Muscle layer of duodenum (tissue), 2 donors: ENCODE results near the gene SLC25A51.

Experiments used
- H3K27ac ChIP-seq: one replicate; pipeline ENCODE4 v1.7.0; 2013; ENCODE audit warnings: mild to moderate bottlenecking, low read length
- H3K27me3 ChIP-seq: one replicate; pipeline ENCODE4 v1.7.0; 2013; ENCODE audit warnings: low read depth, mild to moderate bottlenecking, control low read depth, low read length
- H3K36me3 ChIP-seq, 2 donors: one replicate each; pipeline ENCODE4 v1.7.0; 2013; ENCODE audit warnings: low read length in 2 of 2, control low read depth in 1 of 2, mild to moderate bottlenecking in 1 of 2; ENCODE audit not compliant: insufficient read depth in 2 of 2, control insufficient read depth in 1 of 2
- H3K4me1 ChIP-seq, 2 donors: one replicate each; pipeline ENCODE4 v1.7.0; 2013; ENCODE audit warnings: low read length in 2 of 2, mild to moderate bottlenecking in 2 of 2, control low read depth in 1 of 2, moderate library complexity in 1 of 2; ENCODE audit not compliant: insufficient read depth in 2 of 2, control insufficient read depth in 1 of 2
- H3K4me3 ChIP-seq, 2 donors: one replicate each; pipeline ENCODE4 v1.7.0; 2013; ENCODE audit warnings: low read length in 2 of 2, low read depth in 1 of 2, mild to moderate bottlenecking in 1 of 2
- H3K9me3 ChIP-seq, 2 donors: one replicate each; pipeline ENCODE4 v1.7.0; 2013; ENCODE audit warnings: low read length in 2 of 2, control low read depth in 1 of 2, mild to moderate bottlenecking in 1 of 2; ENCODE audit not compliant: control insufficient read depth in 1 of 2
- donor health status: healthy.

Gene SLC25A51

DNA sequence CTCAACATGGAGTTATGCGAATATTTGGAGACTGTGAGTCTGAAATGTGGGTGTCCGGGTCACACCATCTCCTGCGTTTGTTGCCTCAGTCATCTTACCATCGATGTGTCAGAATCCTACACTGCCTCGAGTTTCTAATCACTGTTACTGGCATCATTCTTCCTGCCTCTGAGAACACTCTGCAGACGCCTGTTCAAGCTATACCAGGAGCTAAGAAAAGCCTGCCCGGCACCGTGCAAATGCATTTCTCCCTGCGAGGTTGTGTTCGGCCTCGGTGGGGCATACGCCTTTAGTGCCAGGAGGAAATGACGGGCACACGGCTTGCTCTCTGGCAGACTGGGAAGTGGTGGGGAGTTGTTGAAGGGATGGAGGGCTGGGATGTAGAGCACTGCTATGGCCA is 31.2 kb upstream of the SLC25A51 start:
- Histone ChIP-seq H3K27me3 (no peaks in the 10 kb centered on the region), H3K4me3 (no peak overlapping the region), H3K4me1 (peaks cover 0 to 8% of the 10 kb centered on the region in 2 donors), H3K27ac (no peak overlapping the region), H3K9me3 (no peaks in the 10 kb centered on the region), H3K36me3 (no peaks in the 10 kb centered on the region)

GRCh38 chr9:37931592-37931991 is 27.7 kb upstream of the SLC25A51 start:
- Histone ChIP-seq H3K36me3 (no peaks in the 10 kb centered on the region), H3K4me3 (no peak overlapping the region)

GRCh38 chr9:37929441-37929895 is 25.5 kb upstream of the SLC25A51 start:
- no peaks in the 10 kb centered on the region for H3K27me3 ChIP-seq
- no peaks in the 10 kb centered on the region for H3K9me3 ChIP-seq
- no peaks in the 10 kb centered on the region for H3K36me3 ChIP-seq
- H3K4me1 ChIP-seq: no peaks in the 10 kb centered on the region
- H3K4me3 ChIP-seq: no peak overlapping the region
- H3K27ac ChIP-seq: no peak overlapping the region

More at GRCh38 chr9:37931592-37931991, 27.7 kb upstream of the SLC25A51 start:
- Histone ChIP-seq H3K27me3 (no peaks in the 10 kb centered on the region), H3K9me3 (no peaks in the 10 kb centered on the region), H3K4me1 (no peaks in the 10 kb centered on the region), H3K27ac (no peak overlapping the region)

DNA sequence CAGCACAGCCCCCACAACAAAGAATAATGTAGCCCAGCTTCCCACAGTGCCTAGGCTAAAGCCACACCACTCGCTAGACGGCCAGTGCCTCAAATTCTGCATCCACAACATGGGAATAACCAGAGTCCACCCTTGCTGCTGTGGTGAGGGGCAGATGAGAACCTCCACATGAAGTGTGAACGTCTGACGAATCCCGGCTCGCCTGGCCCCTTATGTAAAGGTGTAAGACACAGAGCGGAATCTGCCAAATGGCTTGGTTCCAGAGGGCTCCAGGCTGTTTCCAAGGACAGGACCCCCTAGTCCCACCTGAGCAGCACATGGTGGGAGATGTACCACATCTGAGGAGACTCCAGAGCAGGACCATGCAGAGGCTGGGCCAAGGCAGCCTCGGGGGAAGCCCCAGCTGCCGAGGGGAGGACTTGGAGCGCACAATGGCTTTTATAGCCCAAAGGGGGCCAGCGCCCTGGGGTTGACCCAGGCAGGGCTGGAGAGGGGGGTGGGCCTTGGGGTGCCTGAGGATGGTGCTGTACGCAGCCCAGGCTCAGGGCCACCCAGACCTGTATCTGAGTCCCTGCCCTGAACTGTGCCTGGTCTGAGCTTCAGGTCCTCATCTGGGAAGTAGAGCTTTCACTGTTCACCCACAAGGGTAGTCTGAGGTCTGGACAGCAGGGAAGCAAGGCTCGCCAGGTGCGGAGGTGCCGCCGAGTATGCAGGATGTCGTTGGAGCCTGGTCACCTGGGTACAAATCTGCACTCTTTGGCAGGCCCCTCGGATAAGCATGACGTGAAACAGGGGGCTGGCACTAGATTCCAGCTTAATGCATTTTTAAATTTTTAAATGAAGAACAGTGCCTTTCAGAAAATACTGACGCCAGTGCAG is 24.9 kb upstream of the SLC25A51 start:
- Histone ChIP-seq H3K27me3 (no peaks in the 10 kb centered on the region), H3K4me1 (no peaks in the 10 kb centered on the region), H3K27ac (no peak overlapping the region), H3K4me3 (no peak overlapping the region), H3K36me3 (no peaks in the 10 kb centered on the region), H3K9me3 (no peaks in the 10 kb centered on the region)

DNA sequence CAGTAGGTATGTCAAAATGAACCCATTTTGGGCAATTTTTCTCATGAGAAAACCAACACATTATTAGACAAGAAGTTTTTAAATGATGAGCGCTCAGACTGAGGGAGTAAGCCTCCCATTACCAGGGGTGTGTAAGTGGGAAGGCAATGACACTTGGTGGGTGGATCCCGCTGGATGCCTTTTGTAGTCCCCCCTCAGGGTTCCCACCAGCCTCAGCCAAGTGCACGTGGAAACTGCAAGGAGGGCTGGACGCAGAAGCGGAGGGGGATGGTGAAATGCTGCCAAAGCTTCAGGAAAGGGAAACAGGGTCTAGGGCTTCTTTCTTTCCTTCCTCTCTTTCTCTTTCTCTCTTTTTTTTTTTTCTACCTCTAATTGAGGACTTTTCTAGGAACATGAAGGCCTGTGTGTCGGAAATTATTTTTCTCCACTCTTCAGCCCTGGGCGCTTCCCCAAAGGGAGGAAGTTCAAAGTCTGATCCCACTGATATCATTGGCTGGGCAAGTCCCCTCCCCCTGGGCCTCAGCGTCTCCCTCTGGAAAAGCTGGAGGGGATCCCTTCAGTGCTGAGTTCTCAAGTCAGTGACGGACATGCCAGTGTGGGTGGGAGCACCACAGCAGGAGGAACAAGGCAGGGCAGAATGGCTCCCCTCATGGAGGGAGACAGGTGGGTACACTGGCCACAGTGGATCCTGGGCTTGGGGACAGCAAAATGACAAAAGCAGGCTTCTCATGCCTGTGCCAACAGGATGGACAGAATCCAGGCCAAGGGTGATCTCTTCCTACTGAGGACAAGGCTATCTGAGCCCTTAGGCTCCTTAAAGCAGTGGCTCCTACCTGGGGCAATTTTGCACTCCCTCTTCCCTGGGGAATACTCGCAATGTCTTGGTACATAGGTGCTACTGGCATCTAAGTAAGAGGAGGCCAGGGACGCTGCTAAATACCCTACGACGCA is 23.9 kb upstream of the SLC25A51 start:
- no peaks in the 10 kb centered on the region for H3K36me3 ChIP-seq
- H3K27ac ChIP-seq: no peak overlapping the region
- no peak overlapping the region for H3K4me3 ChIP-seq
- H3K9me3 ChIP-seq: no peaks in the 10 kb centered on the region
- H3K4me1 ChIP-seq: no peaks in the 10 kb centered on the region
- no peaks in the 10 kb centered on the region for H3K27me3 ChIP-seq

DNA sequence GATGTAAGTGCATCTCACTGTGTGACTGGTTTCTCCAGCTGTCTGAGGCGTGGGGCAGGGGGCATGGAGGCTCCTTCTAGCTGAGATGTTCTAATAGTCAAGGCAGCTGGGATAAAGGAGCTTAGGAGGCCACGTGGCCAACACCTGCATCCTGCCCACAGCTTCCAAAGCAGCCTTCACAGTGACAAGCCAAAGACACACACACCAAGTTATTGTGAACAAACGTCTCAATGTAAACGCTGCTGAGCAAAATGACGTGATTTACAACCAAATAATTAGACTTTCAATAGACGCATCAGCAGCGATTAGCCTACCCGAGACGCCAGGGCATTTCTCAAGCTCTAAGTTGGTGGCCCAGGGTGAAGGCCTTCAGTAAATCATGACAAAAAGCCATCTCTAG is 23.2 kb upstream of the SLC25A51 start:
- Histone ChIP-seq H3K27me3 (no peaks in the 10 kb centered on the region), H3K4me1 (no peaks in the 10 kb centered on the region), H3K36me3 (no peaks in the 10 kb centered on the region), H3K9me3 (no peaks in the 10 kb centered on the region), H3K4me3 (no peak overlapping the region), H3K27ac (no peak overlapping the region)

- Histone ChIP-seq H3K36me3 (peaks cover 0 to 3% of the 10 kb centered on the region in 2 donors), H3K9me3 (no peaks in the 10 kb centered on the region), H3K4me1 (no peaks in the 10 kb centered on the region), H3K27me3 (no peaks in the 10 kb centered on the region), H3K27ac (no peak overlapping the region), H3K4me3 (no peak overlapping the region)
Observed at GRCh38 chr9:37926737-37927118, 22.8 kb upstream of the SLC25A51 start.

GRCh38 chr9:37925786-37926736 is 22.1 kb upstream of the SLC25A51 start:
- Histone ChIP-seq H3K4me1 (no peaks in the 10 kb centered on the region), H3K4me3 (no peak overlapping the region), H3K9me3 (no peaks in the 10 kb centered on the region), H3K36me3 (peaks cover 0 to 5% of the 10 kb centered on the region in 2 donors), H3K27ac (no peak overlapping the region), H3K27me3 (no peaks in the 10 kb centered on the region)

DNA sequence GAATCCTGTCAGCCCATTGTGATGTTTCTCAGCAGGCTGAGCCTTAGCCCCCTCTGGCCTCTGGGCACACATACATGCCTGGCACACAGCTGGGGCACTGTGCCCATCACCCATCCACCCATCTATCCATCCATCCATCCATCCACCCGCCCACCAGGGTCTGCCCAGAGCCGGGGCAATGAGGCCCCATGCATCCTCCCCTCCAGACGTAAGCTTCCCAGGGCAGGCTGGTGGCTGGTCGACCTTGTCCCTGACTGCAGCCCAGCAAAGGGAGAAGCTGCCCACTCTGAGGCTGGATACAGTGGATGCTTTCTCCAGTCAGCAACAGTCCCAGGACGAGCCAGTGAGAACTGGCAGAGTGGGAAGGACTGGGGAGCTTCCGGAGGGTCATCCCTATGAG is 21.1 kb upstream of the SLC25A51 start:
- H3K27me3 ChIP-seq: no peaks in the 10 kb centered on the region
- H3K36me3 ChIP-seq: peaks cover 0 to 5% of the 10 kb centered on the region in 2 donors
- H3K4me1 ChIP-seq: no peaks in the 10 kb centered on the region
- H3K27ac ChIP-seq: no peak overlapping the region
- no peaks in the 10 kb centered on the region for H3K9me3 ChIP-seq
- H3K4me3 ChIP-seq: no peak overlapping the region

DNA sequence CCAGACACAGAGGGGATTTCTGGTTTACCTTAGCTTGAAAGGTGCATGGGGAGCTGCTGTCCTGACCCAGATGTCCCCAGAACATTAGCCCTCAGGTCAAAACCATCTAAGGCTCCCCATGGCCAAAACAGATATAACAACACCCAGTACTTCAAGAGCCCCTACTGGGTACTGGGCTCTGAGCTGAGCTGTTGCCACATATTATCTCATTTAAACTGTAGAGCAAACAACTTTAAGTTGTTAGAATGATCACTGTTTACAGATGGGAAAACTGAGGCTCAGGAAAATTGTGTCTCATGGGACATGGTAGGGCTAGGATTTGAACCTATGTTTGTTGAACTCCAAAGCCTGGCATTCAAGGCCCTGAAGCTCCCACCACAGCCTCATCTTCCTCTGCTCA is 20.6 kb upstream of the SLC25A51 start:
- Histone ChIP-seq H3K27ac (no peak overlapping the region), H3K36me3 (peaks cover 0 to 5% of the 10 kb centered on the region in 2 donors), H3K9me3 (no peaks in the 10 kb centered on the region), H3K27me3 (no peaks in the 10 kb centered on the region), H3K4me1 (no peaks in the 10 kb centered on the region), H3K4me3 (no peak overlapping the region)
